Measurements from ENCODE around the gene ZBTB46. TPM values are rescaled to one million over a fixed set of nuclear protein-coding genes. Genes with fewer than 3 reads are reported as not detected.
"Not testable (repeated sequence)": the region's sequence is repeated elsewhere in the genome, so short reads cannot be mapped to it uniquely, and the experiment has no call there.

Gene ZBTB46
- 1.7 TPM for total RNA-seq (ENCODE audit: insufficient read depth, low replicate concordance)

- DNase-seq (ENCODE audit: low spot score): no peak
These were observed at the start of gene ZBTB46 for GRCh38 chr20:63830841-63831588. Gene ZBTB46, minus strand, starts transcription at chr20:63831264. Its CDS starts 40,507 bp downstream, at chr20:63790757.

GRCh38 chr20:63878899-63879663 is 48.0 kb upstream of the ZBTB46 start:
- no peak for DNase-seq (ENCODE audit: low spot score)

GRCh38 chr20:63877755-63878470 is 46.8 kb upstream of the ZBTB46 start:
- no peak for DNase-seq (ENCODE audit: low spot score)

- no peak for DNase-seq (ENCODE audit: low spot score)
These were observed 45.5 kb upstream of the ZBTB46 start for GRCh38 chr20:63876489-63877036.

GRCh38 chr20:63874241-63874640 is 43.2 kb upstream of the ZBTB46 start:
- not testable (repeated sequence) for DNase-seq (ENCODE audit: low spot score)

GRCh38 chr20:63873477-63873971 is 42.5 kb upstream of the ZBTB46 start:
- peak; percentile 51 for DNase-seq (ENCODE audit: low spot score)

- DNase-seq (ENCODE audit: low spot score): no peak
These were observed 37.2 kb upstream of the ZBTB46 start for GRCh38 chr20:63868264-63868663.

GRCh38 chr20:63867042-63867441 is 36.0 kb upstream of the ZBTB46 start:
- DNase-seq (ENCODE audit: low spot score): not testable (repeated sequence)

GRCh38 chr20:63864978-63865640 is 34.0 kb upstream of the ZBTB46 start, which contains the start of gene TPD52L2:
Gene TPD52L2, plus strand, starts transcription at chr20:63865270. Its CDS starts 96 bp downstream, at chr20:63865366.
- peak; percentile 99 for DNase-seq (ENCODE audit: low spot score)

- no peak for DNase-seq (ENCODE audit: low spot score)
These were observed 33.5 kb upstream of the ZBTB46 start for GRCh38 chr20:63864545-63864977.

GRCh38 chr20:63863798-63864544 is 32.9 kb upstream of the ZBTB46 start:
- DNase-seq (ENCODE audit: low spot score): peak; percentile 78

- DNase-seq (ENCODE audit: low spot score): no peak
These were observed 32.1 kb upstream of the ZBTB46 start for GRCh38 chr20:63863021-63863797.

- DNase-seq (ENCODE audit: low spot score): no peak
These were observed 31.2 kb upstream of the ZBTB46 start for GRCh38 chr20:63861981-63862901.

- DNase-seq (ENCODE audit: low spot score): no peak
These were observed 30.4 kb upstream of the ZBTB46 start, which contains the start of gene ABHD16B for GRCh38 chr20:63861365-63861934. Gene ABHD16B, plus strand, starts transcription at chr20:63861498. Its CDS starts 43 bp downstream, at chr20:63861541.

GRCh38 chr20:63860325-63861051 is 29.4 kb upstream of the ZBTB46 start:
- peak; percentile 12 for DNase-seq (ENCODE audit: low spot score)

GRCh38 chr20:63859166-63859699 is 28.2 kb upstream of the ZBTB46 start:
- no peak for DNase-seq (ENCODE audit: low spot score)

Measured in umbilical cord (tissue), 2 donors.